Measurements from ENCODE around the gene DERL2.

Gene DERL2

GRCh38 chr17:5501685-5502084 lies 15.7 kb upstream of the DERL2 start:
- DNase-seq (ENCODE audit: low read depth in 2 of 2), result no peak

- DNase-seq (ENCODE audit: low read depth in 2 of 2), result peak; percentile 55 to 62
Measured at GRCh38 chr17:5500589-5501391, 14.8 kb upstream of the DERL2 start.

GRCh38 chr17:5500247-5500588 lies 14.2 kb upstream of the DERL2 start:
- no peak for DNase-seq (ENCODE audit: low read depth in 2 of 2)

- DNase-seq (ENCODE audit: low read depth in 2 of 2), result no peak
Measured at GRCh38 chr17:5499476-5500231, 13.7 kb upstream of the DERL2 start.

GRCh38 chr17:5492970-5493369 lies 7.0 kb upstream of the DERL2 start:
- no peak for DNase-seq (ENCODE audit: low read depth in 2 of 2)

- DNase-seq (ENCODE audit: low read depth in 2 of 2), result no peak
Measured at GRCh38 chr17:5488752-5489151, 2.8 kb upstream of the DERL2 start.

GRCh38 chr17:5486206-5487124 lies 487 bp upstream of the DERL2 start, which contains the start of gene MIS12:
Gene MIS12 (plus strand): TSS chr17:5486566. CDS start chr17:5488863, 2,297 bp downstream.
- peak; percentile 91 to 95 for DNase-seq (ENCODE audit: low read depth in 2 of 2)

- DNase-seq (ENCODE audit: low read depth in 2 of 2), result no peak
Measured at GRCh38 chr17:5481451-5481850, 4.5 kb downstream of the DERL2 start.

GRCh38 chr17:5480962-5481361 lies 5.0 kb downstream of the DERL2 start:
- no peak for DNase-seq (ENCODE audit: low read depth in 2 of 2)

- DNase-seq (ENCODE audit: low read depth in 2 of 2), result no peak
Measured at GRCh38 chr17:5478992-5479391, 7.0 kb downstream of the DERL2 start.

- no peak for DNase-seq (ENCODE audit: low read depth in 2 of 2)
Measured at GRCh38 chr17:5473906-5474305, 12.1 kb downstream of the DERL2 start.

GRCh38 chr17:5472511-5472910 lies 13.5 kb downstream of the DERL2 start:
- DNase-seq (ENCODE audit: low read depth in 2 of 2), result no peak

GRCh38 chr17:5468075-5468473 lies 17.9 kb downstream of the DERL2 start:
- DNase-seq (ENCODE audit: low read depth in 2 of 2), result peak; percentile 14 to 21

GRCh38 chr17:5467416-5467815 lies 18.6 kb downstream of the DERL2 start:
- DNase-seq (ENCODE audit: low read depth in 2 of 2), result no peak

- DNase-seq (ENCODE audit: low read depth in 2 of 2), result no peak
Measured at GRCh38 chr17:5466295-5466694, 19.7 kb downstream of the DERL2 start.

GRCh38 chr17:5464717-5465507 lies 21.1 kb downstream of the DERL2 start:
- no peak for DNase-seq (ENCODE audit: low read depth in 2 of 2)

GRCh38 chr17:5446786-5447185 lies 39.2 kb downstream of the DERL2 start:
- DNase-seq (ENCODE audit: low read depth in 2 of 2), result no peak

- DNase-seq (ENCODE audit: low read depth in 2 of 2), result no peak
Measured at GRCh38 chr17:5444209-5444608, 41.8 kb downstream of the DERL2 start.

GRCh38 chr17:5443728-5444127 lies 42.2 kb downstream of the DERL2 start:
- DNase-seq (ENCODE audit: low read depth in 2 of 2), result no peak

- no peak for DNase-seq (ENCODE audit: low read depth in 2 of 2)
Measured at GRCh38 chr17:5439446-5439764, 46.6 kb downstream of the DERL2 start.

GRCh38 chr17:5438716-5439445 lies 47.1 kb downstream of the DERL2 start, which contains the start of gene C1QBP:
Gene C1QBP (minus strand): TSS chr17:5439155. CDS start chr17:5439073, 82 bp downstream.
- DNase-seq (ENCODE audit: low read depth in 2 of 2), result peak; percentile 91

Data from stimulated activated CD4-positive, alpha-beta T cell treated with anti-CD3 and anti-CD28 coated beads, Interleukin-1b, Interleukin-23, amount 100 ng/mL, for 4 hours (primary cell).